ENCODE results near the gene USP6NL.

GRCh38 chr10:11626071-11626470, 14.6 kb upstream of the USP6NL start:
- no peak for TF ChIP-seq CTCF (IDR thresholded peaks at IDR 0.05; ENCODE audit: low read depth, low read length)
- no peak for TF ChIP-seq EZH2phosphoT487 (IDR thresholded peaks at IDR 0.05; ENCODE audit: low read depth)
